Smooth muscle cell (in vitro differentiated cells): ENCODE results near the gene TAF4. TPM values are rescaled to one million over a fixed set of nuclear protein-coding genes. Genes with fewer than 3 reads are reported as not detected.
"Not testable (repeated sequence)": the region's sequence is repeated elsewhere in the genome, so short reads cannot be mapped to it uniquely, and the experiment has no call there.

Experiments used
- DNase-seq: peaks from one replicate; lab custom pipeline; 2025; ENCODE audit not compliant: unreplicated experiment; lab: John Stamatoyannopoulos, UW
- H2AFZ ChIP-seq: fragments of 200-600 bp; sonication (generic); 2 replicates; pipeline ENCODE4 v1.6.0; 2016; ENCODE audit warnings: antibody characterized with exemption, low read depth, mild to moderate bottlenecking
- H3F3A ChIP-seq: fragments of 200-600 bp; sonication (generic); 2 replicates; pipeline ENCODE4 v1.6.0; 2017; ENCODE audit warnings: antibody characterized with exemption, low read depth
- H3K27ac ChIP-seq: fragments of 200-600 bp; sonication (generic); 2 replicates; pipeline ENCODE4 v1.5.1; 2016; ENCODE audit warnings: low read depth, mild to moderate bottlenecking
- H3K27me3 ChIP-seq: fragments of 200-600 bp; sonication (generic); 2 replicates; pipeline ENCODE4 v1.6.1; 2016; ENCODE audit warnings: low read depth, mild to moderate bottlenecking
- H3K36me3 ChIP-seq: fragments of 200-600 bp; sonication (generic); 2 replicates; pipeline ENCODE4 v1.5.1; 2016; ENCODE audit warnings: low read depth
- H3K4me1 ChIP-seq: fragments of 200-600 bp; sonication (generic); 2 replicates; pipeline ENCODE4 v1.5.1; 2016; ENCODE audit warnings: low read depth
- H3K4me2 ChIP-seq: fragments of 200-600 bp; sonication (generic); 2 replicates; pipeline ENCODE4 v1.6.0; 2016; ENCODE audit warnings: mild to moderate bottlenecking
- H3K4me3 ChIP-seq: fragments of 200-600 bp; sonication (generic); 2 replicates; pipeline ENCODE4 v1.5.1; 2016; ENCODE audit warnings: mild to moderate bottlenecking
- H3K79me2 ChIP-seq: fragments of 200-600 bp; sonication (generic); 2 replicates; pipeline ENCODE4 v1.6.0; 2016; ENCODE audit warnings: low read depth, mild to moderate bottlenecking
- H3K9ac ChIP-seq: fragments of 200-600 bp; sonication (generic); 2 replicates; pipeline ENCODE4 v1.6.0; 2016; ENCODE audit warnings: low read depth
- H3K9me3 ChIP-seq: fragments of 200-600 bp; sonication (generic); replicated peaks from 2 replicates; pipeline ENCODE4 v1.5.1; 2016; ENCODE audit warnings: low read depth
- H4K20me1 ChIP-seq: fragments of 200-600 bp; sonication (generic); 2 replicates; pipeline ENCODE4 v1.6.0; 2016; ENCODE audit warnings: low read depth
- WGBS: methylation state at CpG from one replicate; pipeline ENCODE4 v1.1.7; 2016; ENCODE audit warnings: low lambda C conversion rate; 5-methylcytosine and 5-hydroxymethylcytosine counted together
- polyA plus RNA-seq: library from polyadenylated mRNA; unstranded; fragments of >200 nt; fragmentation: Nextera tagmentation; extraction: Ambion mirVana; gene quantifications from 2 replicates; pipeline ENCODE4 v1.2.1, GENCODE V29; 2016
- total RNA-seq: library from RNA; depleted of rRNA; stranded (reverse); fragments of >200 nt; gene quantifications from 2 replicates; pipeline ENCODE4 v1.2.3, GENCODE V29; 2014
- TF ChIP-seq, protein P1 (sequence below): fragments of 200-600 bp; sonication (generic); IDR thresholded peaks from 2 replicates; pipeline ENCODE4 v1.5.1; 2017; ENCODE audit warnings: borderline replicate concordance, mild to moderate bottlenecking, antibody characterized with exemption; ENCODE audit not compliant: insufficient read depth, poor library complexity, severe bottlenecking

The TAF4 gene
- total and polyA plus RNA-seq, 2 experiments from 2014 or later, result 0.67 to 8.5 TPM

GRCh38 chr20:61972636-61973508 is 92.8 kb downstream of the TAF4 start:
- no peak overlapping the region for H3K27ac ChIP-seq
- H3K4me2 ChIP-seq, result no peak overlapping the region
- TF ChIP-seq, protein P1, sequence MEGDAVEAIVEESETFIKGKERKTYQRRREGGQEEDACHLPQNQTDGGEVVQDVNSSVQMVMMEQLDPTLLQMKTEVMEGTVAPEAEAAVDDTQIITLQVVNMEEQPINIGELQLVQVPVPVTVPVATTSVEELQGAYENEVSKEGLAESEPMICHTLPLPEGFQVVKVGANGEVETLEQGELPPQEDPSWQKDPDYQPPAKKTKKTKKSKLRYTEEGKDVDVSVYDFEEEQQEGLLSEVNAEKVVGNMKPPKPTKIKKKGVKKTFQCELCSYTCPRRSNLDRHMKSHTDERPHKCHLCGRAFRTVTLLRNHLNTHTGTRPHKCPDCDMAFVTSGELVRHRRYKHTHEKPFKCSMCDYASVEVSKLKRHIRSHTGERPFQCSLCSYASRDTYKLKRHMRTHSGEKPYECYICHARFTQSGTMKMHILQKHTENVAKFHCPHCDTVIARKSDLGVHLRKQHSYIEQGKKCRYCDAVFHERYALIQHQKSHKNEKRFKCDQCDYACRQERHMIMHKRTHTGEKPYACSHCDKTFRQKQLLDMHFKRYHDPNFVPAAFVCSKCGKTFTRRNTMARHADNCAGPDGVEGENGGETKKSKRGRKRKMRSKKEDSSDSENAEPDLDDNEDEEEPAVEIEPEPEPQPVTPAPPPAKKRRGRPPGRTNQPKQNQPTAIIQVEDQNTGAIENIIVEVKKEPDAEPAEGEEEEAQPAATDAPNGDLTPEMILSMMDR, result no peak
- no peak overlapping the region for H2AFZ ChIP-seq
- no peaks in the 10 kb centered on the region for H4K20me1 ChIP-seq
- no peak overlapping the region for H3K9ac ChIP-seq
- no peak overlapping the region for H3K4me3 ChIP-seq
- WGBS, result 95% methylated on average over 27 of the region's 27 CpGs
- no peaks in the 10 kb centered on the region for H3K27me3 ChIP-seq
- H3F3A ChIP-seq, result no peaks in the 10 kb centered on the region
- DNase-seq, result no peak
- H3K4me1 ChIP-seq, result no peaks in the 10 kb centered on the region
- no peaks in the 10 kb centered on the region for H3K36me3 ChIP-seq
- no peaks in the 10 kb centered on the region for H3K9me3 ChIP-seq
- H3K79me2 ChIP-seq, result no peaks in the 10 kb centered on the region

DNA sequence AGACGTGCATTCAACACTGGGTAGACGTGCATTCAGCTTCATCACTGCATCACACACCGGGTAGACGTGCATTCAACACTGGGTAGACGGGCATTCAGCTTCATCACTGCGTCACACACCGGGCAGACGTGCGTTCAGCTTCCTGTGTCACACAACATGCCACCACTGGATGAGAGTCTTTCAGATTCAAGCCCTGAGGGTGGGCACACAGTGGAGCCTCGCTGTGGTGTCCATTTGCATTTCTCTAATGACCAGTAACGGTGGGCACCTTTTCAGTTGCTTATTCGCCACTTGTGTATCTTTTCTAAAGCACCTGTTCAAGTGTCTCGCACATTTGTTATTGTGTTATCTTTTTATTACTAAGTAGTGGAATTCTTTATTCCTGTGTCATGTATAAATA is 94.1 kb downstream of the TAF4 start:
- not testable (repeated sequence) for H3F3A ChIP-seq, H3K4me2 ChIP-seq, H2AFZ ChIP-seq, H3K4me1 ChIP-seq, H3K9ac ChIP-seq, H3K27ac ChIP-seq, H3K4me3 ChIP-seq, H3K27me3 ChIP-seq, H3K79me2 ChIP-seq, H4K20me1 ChIP-seq, H3K9me3 ChIP-seq, H3K36me3 ChIP-seq, DNase-seq
- 97% methylated on average over 13 of the region's 13 CpGs for WGBS

DNA sequence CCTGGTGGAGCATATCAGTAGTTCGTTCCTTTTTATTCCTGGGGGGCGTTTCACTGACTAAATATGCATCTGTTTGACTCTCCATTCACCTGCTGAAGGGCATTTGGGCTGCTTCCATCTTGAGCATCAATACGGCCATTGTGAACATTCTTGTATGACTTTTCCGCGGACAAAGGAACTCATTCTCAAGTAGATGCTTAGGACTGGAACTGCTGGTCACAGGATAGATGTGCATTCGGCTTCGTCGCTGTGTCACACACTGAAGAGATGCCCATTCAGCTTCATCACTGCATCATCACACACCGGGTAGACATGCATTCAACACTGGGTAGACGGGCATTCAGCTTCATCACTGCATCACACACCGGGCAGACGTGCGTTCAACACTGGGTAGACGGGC is 95.3 kb downstream of the TAF4 start:
- no peaks in the 10 kb centered on the region for H3K79me2 ChIP-seq
- H3K4me1 ChIP-seq, result no peaks in the 10 kb centered on the region
- H3K27me3 ChIP-seq, result no peaks in the 10 kb centered on the region
- no peaks in the 10 kb centered on the region for H3F3A ChIP-seq
- H2AFZ ChIP-seq, result no peak overlapping the region
- TF ChIP-seq, protein P1, result no peak
- H3K27ac ChIP-seq, result no peak overlapping the region
- no peaks in the 10 kb centered on the region for H4K20me1 ChIP-seq
- H3K9ac ChIP-seq, result no peak overlapping the region
- no peak for DNase-seq
- 99% methylated on average over 14 of the region's 14 CpGs for WGBS
- no peak overlapping the region for H3K4me2 ChIP-seq
- no peaks in the 10 kb centered on the region for H3K36me3 ChIP-seq
- H3K4me3 ChIP-seq, result no peak overlapping the region
- H3K9me3 ChIP-seq, result no peaks in the 10 kb centered on the region

DNA sequence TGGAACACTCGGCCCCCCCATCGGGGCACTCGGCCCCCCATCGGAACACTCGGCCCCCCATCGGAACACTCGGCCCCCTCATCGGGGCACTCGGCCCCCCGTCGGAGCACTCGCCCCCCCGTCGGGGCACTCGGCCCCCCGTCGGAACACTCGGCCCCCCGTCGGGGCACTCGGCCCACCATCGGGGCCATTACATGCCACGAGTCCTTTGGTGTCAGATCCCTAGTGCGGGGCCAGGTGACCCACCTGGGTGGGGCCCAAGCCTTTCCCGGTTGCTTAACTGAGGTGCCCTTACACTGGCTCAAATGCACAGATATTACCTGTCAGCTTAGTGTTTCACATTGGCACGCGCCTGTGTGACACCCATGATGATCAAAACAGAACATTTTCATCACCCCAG is 95.9 kb downstream of the TAF4 start:
- H3K9ac ChIP-seq, result no peak overlapping the region
- no peaks in the 10 kb centered on the region for H4K20me1 ChIP-seq
- 97% methylated on average over 18 of the region's 27 CpGs for WGBS
- H3K27ac ChIP-seq, result no peak overlapping the region
- no peak overlapping the region for H2AFZ ChIP-seq
- H3K27me3 ChIP-seq, result peaks cover 4% of the 10 kb centered on the region
- H3K9me3 ChIP-seq, result no peaks in the 10 kb centered on the region
- TF ChIP-seq, protein P1, result no peak
- H3K4me2 ChIP-seq, result no peak overlapping the region
- no peak overlapping the region for H3K4me3 ChIP-seq
- no peak for DNase-seq
- no peaks in the 10 kb centered on the region for H3K36me3 ChIP-seq
- H3K4me1 ChIP-seq, result no peaks in the 10 kb centered on the region
- no peaks in the 10 kb centered on the region for H3K79me2 ChIP-seq
- H3F3A ChIP-seq, result no peaks in the 10 kb centered on the region
